NOMO-1 (cell line): ENCODE measurements around the gene GDPD5.
"Not testable (repeated sequence)": the region's sequence is repeated elsewhere in the genome, so short reads cannot be mapped to it uniquely, and the experiment has no call there.

Source experiments
- DNase-seq, 2 experiments: peaks; one replicate each; lab custom pipeline; 2025; ENCODE audit not compliant: unreplicated experiment in 2 of 2; lab: John Stamatoyannopoulos, UW

The GDPD5 gene

GRCh38 chr11:75431533-75432525, 93.9 kb downstream of the GDPD5 start:
- no peak for DNase-seq

GRCh38 chr11:75430714-75431532, 94.8 kb downstream of the GDPD5 start:
- peak in 1 of 2 experiments; percentile 36 for DNase-seq

DNA sequence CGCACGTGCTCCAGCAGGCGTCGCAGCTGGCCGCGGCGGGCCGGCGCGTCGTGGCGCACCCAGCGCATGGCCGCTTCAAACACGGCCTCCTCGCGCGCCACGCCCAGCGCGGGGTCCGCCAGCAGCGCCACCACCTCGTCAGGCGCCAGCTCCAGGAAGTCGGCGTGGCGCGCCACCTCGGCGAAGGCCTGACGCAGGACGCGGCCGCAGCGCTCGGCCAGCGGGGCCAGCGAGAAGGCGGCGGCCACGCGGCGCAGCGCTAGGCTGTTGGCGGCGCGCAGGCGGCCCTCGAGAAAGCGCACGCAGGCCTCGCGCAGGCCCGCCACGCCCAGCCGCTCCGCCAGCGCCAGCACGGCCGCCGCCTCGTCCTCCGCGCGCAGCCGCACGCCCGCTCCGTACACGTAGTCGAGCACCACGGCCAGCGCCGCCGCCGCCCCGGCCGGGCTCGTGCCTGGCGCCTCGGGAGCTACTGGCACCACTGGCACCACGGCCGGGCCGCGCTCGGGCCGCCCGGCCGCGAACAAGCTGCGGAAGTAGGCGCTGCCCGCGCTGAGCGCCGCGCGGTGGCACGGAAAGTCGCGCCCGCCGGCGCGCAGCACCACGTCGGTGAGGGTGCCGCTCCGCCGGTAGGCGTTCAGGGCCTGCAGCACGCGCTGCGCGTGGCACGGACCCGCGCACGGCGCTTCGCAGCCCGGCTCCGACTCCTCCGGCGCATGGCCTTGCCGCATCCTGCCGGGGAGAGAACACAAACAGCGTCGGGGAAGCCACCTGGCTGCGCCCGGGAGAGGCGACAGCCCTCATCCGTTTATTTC, 95.6 kb downstream of the GDPD5 start:
- peak; percentile 77 for DNase-seq

DNA sequence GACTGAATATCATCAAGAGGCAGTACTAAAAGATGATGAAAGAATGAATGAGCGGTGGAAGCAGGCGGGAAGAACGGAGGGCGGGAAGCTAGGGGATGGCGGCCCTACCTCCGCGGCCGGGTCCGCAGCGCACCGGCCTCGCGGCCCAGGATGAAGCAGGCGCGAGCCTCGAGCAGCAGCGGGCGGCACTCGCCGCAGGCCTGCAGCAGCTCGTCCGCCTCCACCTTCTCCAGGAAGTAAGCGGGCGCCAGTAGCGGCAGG, 96.2 kb downstream of the GDPD5 start:
- no peak for DNase-seq

DNA sequence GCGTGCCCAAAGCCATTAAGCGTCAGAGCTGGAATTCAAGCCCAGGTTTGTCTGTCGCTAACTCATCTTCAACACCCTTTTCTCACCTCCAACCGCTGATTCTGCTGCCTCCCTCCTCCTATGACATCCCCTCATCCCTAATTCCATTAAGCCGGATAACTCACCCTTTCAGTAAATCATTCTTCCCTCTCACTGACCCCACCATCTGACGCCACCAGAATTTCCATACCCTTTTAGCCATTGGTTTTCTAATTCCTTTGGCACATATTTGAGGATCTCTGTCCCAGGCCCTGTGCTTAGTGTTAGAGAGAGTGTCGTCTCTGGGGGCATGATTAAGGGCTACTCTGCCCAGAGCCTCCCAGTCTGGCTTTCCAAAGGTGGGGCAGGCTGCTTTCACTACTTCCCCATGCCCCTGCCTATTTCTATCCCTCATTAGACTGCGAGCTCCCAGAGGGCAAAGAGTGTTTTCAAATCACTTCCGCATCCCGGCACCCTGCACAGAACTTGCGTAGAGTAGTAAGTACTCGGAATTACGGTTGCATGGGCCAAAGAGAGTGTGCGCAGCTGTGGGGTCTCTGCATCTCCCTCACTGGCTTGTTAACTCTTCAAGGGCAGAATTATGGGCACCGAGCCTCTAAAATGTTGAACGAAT, 96.6 kb downstream of the GDPD5 start:
- no peak for DNase-seq

DNA sequence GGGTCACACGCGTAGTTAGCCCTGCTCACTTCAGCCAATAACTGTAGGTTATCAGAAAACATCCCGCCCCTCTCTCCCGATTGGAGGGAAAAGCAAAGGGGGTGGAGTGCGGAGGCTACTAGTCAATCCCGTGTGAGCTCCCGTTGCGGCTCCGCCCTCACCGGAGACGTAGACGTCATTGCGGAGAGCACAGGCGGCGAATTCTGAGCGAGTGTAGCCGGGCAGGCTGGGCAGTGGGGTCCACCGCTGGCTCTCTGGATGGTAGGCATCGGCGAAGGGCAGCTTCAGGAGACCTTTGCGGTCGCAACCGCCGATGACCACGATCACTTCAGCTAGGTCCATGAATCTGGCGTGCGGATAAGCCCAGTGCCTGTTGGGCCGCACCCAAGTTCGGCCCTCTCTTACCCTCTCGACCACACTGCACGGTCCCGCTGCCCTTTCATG, 97.4 kb downstream of the GDPD5 start:
- peak; percentile 49 to 64 for DNase-seq

DNA sequence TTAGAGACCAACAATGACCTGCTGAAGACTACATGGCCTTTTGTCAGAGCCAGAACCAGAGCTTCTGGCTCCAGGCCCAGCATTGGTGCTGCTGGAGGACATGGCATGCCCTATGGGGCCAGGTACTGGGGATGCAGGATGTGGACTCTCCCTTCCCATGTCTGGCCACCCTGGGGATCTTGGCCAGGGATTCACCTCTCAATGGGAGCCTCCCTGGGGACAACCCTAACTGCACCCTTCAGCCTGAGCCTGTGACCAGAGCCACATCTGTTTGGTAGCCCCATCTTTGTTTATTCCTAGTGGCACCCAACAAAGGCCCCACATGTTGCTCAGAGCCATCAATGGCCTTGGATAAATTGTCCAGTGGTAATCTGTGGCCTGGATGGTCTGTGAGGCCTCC, 98.6 kb downstream of the GDPD5 start:
- no peak for DNase-seq

DNA sequence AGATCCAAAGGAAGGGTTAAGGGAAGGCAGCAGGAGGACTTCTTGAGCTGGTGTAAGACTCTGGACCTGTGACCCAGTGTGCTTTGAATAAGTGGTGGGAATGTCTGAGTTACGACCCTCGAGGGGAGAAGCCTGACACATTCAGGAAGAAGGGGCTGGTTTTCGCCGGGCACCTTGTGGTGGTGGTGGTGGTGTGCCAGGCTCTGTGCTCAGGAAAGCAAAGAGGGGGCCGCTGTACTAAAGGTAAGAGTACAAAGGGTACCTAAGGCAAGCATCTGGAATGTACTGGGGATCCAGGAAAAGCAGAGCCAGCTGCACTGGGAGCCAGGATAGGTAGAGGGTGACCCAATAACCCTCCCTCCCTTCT, 99.0 kb downstream of the GDPD5 start:
- DNase-seq, result no peak

DNA sequence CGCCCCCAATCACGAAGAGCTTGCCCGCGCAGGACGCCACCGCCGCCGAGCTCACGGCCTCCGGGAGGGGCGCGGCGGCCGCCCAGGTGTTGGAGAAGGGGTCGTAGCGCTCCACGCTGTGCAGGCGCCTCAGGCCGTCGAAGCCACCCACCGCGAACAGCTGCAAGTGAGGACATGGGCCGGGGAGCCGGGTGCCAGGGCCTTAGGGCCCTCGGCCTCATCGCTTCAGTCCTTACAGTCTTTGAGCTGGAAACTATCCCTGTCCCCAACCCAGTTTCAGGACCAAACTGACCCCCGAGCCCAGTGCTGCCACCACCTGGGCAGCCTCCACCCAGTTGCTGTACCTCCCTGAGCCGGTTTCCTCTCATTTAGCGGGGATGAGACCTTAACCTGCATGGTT, 100.3 kb downstream of the GDPD5 start:
- DNase-seq, result no peak

- DNase-seq, result no peak
Observed at GRCh38 chr11:75424396-75424795, 101.3 kb downstream of the GDPD5 start.

DNA sequence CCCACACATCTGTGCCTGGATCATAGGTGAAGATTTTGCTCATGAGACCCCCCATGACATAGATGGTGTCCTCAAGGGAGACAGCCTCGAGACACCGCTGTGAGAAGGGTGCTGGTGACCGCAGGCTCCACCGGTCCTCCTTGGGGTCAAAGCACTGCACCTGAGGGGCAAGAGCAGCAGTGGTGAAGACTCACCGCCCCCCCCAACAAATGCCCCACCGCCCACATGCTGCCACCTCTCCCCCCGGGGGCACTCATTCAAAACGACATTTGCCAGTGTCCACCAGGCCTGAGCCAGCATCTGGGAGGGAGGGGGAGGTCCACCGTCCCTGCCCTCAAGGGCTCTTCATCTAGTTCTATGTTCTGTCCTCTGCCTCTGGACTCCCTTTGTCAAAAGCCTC, 102.0 kb downstream of the GDPD5 start:
- no peak for DNase-seq

GRCh38 chr11:75422248-75423231, 103.2 kb downstream of the GDPD5 start:
- no peak for DNase-seq

- DNase-seq, result no peak
Observed at GRCh38 chr11:75421902-75422247, 103.9 kb downstream of the GDPD5 start.

- DNase-seq, result no peak
Observed at GRCh38 chr11:75421035-75421602, 104.6 kb downstream of the GDPD5 start.

GRCh38 chr11:75420224-75421034, 105.3 kb downstream of the GDPD5 start:
- no peak for DNase-seq

GRCh38 chr11:75413864-75414263, 111.9 kb downstream of the GDPD5 start:
- no peak for DNase-seq

- not testable (repeated sequence) for DNase-seq
Observed at GRCh38 chr11:75413146-75413545, 112.6 kb downstream of the GDPD5 start.

DNA sequence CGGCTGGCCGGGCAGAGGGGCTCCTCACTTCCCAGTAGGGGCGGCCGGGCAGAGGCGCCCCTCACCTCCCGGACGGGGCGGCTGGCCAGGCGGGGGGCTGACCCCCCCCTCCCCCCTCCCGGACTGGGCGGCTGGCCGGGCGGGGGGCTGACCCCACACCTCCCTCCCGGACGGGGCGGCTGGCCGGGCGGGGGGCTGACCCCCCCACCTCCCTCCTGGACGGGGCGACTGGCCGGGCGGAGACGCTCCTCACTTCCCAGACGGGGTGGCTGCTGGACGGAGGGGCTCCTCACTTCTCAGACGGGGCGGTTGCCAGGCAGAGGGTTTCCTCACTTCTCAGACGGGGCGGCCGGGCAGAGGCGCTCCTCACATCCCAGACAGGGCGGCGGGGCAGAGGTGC, 115.8 kb downstream of the GDPD5 start:
- not testable (repeated sequence) for DNase-seq

- no peak for DNase-seq
Observed at GRCh38 chr11:75408957-75409219, 116.9 kb downstream of the GDPD5 start.
